ES-I3 (cell line): Measurements from ENCODE around the gene SH3RF3.

Experiments
- H3K36me3 ChIP-seq: 2 replicates; pipeline ENCODE4 v1.6.1; 2013; ENCODE audit warnings: mild to moderate bottlenecking, low read length, control low read depth, moderate library complexity; ENCODE audit not compliant: insufficient read depth
- H3K4me1 ChIP-seq: 2 replicates; pipeline ENCODE4 v1.6.1; 2013; ENCODE audit warnings: mild to moderate bottlenecking, control low read depth, low read length; ENCODE audit not compliant: insufficient read depth
- H3K9ac ChIP-seq: 2 replicates; pipeline ENCODE4 v1.6.1; 2013; ENCODE audit warnings: low read depth, mild to moderate bottlenecking, low read length, moderate library complexity
- H3K9me3 ChIP-seq: 2 replicates; pipeline ENCODE4 v1.6.1; 2013; ENCODE audit warnings: mild to moderate bottlenecking, low read length, moderate library complexity; ENCODE audit not compliant: control insufficient read depth, insufficient read depth

Gene SH3RF3

GRCh38 chr2:109417701-109418335 is 288.8 kb downstream of the SH3RF3 start:
- H3K9ac ChIP-seq: no peak overlapping the region
- H3K4me1 ChIP-seq: no peaks in the 10 kb centered on the region; the same call in 1 of the 2 replicates

GRCh38 chr2:109418716-109419115 is 289.7 kb downstream of the SH3RF3 start:
- Histone ChIP-seq H3K4me1 (no peaks in the 10 kb centered on the region; the same call in 1 of the 2 replicates), H3K9me3 (no peaks in the 10 kb centered on the region), H3K36me3 (no peaks in the 10 kb centered on the region), H3K9ac (no peak overlapping the region)

More at GRCh38 chr2:109417701-109418335, 288.8 kb downstream of the SH3RF3 start:
- H3K36me3 ChIP-seq: no peaks in the 10 kb centered on the region
- no peaks in the 10 kb centered on the region for H3K9me3 ChIP-seq

- H3K9me3 ChIP-seq: no peaks in the 10 kb centered on the region
- no peaks in the 10 kb centered on the region; the same call in 1 of the 2 replicates for H3K4me1 ChIP-seq
- no peak overlapping the region for H3K9ac ChIP-seq
- no peaks in the 10 kb centered on the region for H3K36me3 ChIP-seq
These were observed 290.3 kb downstream of the SH3RF3 start for GRCh38 chr2:109419171-109419756.

- H3K4me1 ChIP-seq: no peaks in the 10 kb centered on the region; the same call in 1 of the 2 replicates
- H3K9ac ChIP-seq: no peak overlapping the region
- no peaks in the 10 kb centered on the region for H3K36me3 ChIP-seq
- H3K9me3 ChIP-seq: no peaks in the 10 kb centered on the region
These were observed 291.0 kb downstream of the SH3RF3 start for GRCh38 chr2:109419960-109420370.

- Histone ChIP-seq H3K9me3 (no peaks in the 10 kb centered on the region), H3K36me3 (no peaks in the 10 kb centered on the region), H3K4me1 (no peaks in the 10 kb centered on the region), H3K9ac (no peak overlapping the region)
These were observed 292.1 kb downstream of the SH3RF3 start for GRCh38 chr2:109421101-109421500.

- no peaks in the 10 kb centered on the region for H3K9me3 ChIP-seq
- no peaks in the 10 kb centered on the region for H3K36me3 ChIP-seq
- no peak overlapping the region for H3K9ac ChIP-seq
- H3K4me1 ChIP-seq: no peaks in the 10 kb centered on the region
These were observed 292.6 kb downstream of the SH3RF3 start for GRCh38 chr2:109421642-109422041.

GRCh38 chr2:109422071-109422757 is 293.2 kb downstream of the SH3RF3 start:
- H3K9ac ChIP-seq: no peak overlapping the region
- no peaks in the 10 kb centered on the region for H3K36me3 ChIP-seq
- H3K4me1 ChIP-seq: no peaks in the 10 kb centered on the region
- no peaks in the 10 kb centered on the region for H3K9me3 ChIP-seq

GRCh38 chr2:109422758-109423500 is 293.9 kb downstream of the SH3RF3 start:
- Histone ChIP-seq H3K36me3 (no peaks in the 10 kb centered on the region), H3K9ac (no peak overlapping the region), H3K4me1 (no peaks in the 10 kb centered on the region), H3K9me3 (no peaks in the 10 kb centered on the region)

GRCh38 chr2:109423556-109424359 is 294.8 kb downstream of the SH3RF3 start:
- H3K36me3 ChIP-seq: no peaks in the 10 kb centered on the region
- no peaks in the 10 kb centered on the region for H3K4me1 ChIP-seq
- no peaks in the 10 kb centered on the region for H3K9me3 ChIP-seq
- no peak overlapping the region for H3K9ac ChIP-seq

GRCh38 chr2:109425411-109425810 is 296.4 kb downstream of the SH3RF3 start:
- no peaks in the 10 kb centered on the region for H3K9me3 ChIP-seq
- H3K4me1 ChIP-seq: no peaks in the 10 kb centered on the region
- H3K9ac ChIP-seq: no peak overlapping the region
- H3K36me3 ChIP-seq: no peaks in the 10 kb centered on the region

- Histone ChIP-seq H3K9ac (no peak overlapping the region), H3K9me3 (no peaks in the 10 kb centered on the region), H3K36me3 (no peaks in the 10 kb centered on the region), H3K4me1 (no peaks in the 10 kb centered on the region)
These were observed 298.7 kb downstream of the SH3RF3 start for GRCh38 chr2:109427661-109428091.

GRCh38 chr2:109428281-109428680 is 299.3 kb downstream of the SH3RF3 start:
- Histone ChIP-seq H3K9ac (no peak overlapping the region), H3K4me1 (no peaks in the 10 kb centered on the region), H3K9me3 (no peaks in the 10 kb centered on the region), H3K36me3 (no peaks in the 10 kb centered on the region)

- H3K36me3 ChIP-seq: no peaks in the 10 kb centered on the region
- no peaks in the 10 kb centered on the region for H3K4me1 ChIP-seq
- H3K9me3 ChIP-seq: no peaks in the 10 kb centered on the region
- H3K9ac ChIP-seq: no peak overlapping the region
These were observed 300.0 kb downstream of the SH3RF3 start for GRCh38 chr2:109428841-109429566.
